ACC112 (cell line): Measurements from ENCODE around the gene XIRP1.

ENCODE experiments used
- H2AFZ ChIP-seq: fragments of 200-600 bp; sonication (generic); one replicate; pipeline ENCODE4 v1.6.0; 2017; ENCODE audit warnings: antibody characterized with exemption, low read length; ENCODE audit not compliant: unreplicated experiment
- H3K27ac ChIP-seq: fragments of 200-600 bp; sonication (generic); 2 replicates; pipeline ENCODE4 v1.5.1; 2014; ENCODE audit warnings: low read depth, mild to moderate bottlenecking, antibody characterized with exemption, low read length, moderate library complexity
- H3K27me3 ChIP-seq: fragments of 200-600 bp; sonication (generic); 2 replicates; pipeline ENCODE4 v1.6.1; 2014; ENCODE audit warnings: mild to moderate bottlenecking, antibody characterized with exemption, low read length, moderate library complexity, mixed read lengths; ENCODE audit not compliant: insufficient read depth
- H3K36me3 ChIP-seq: fragments of 200-600 bp; sonication (generic); 2 replicates; pipeline ENCODE4 v1.6.1; 2016; ENCODE audit warnings: mild to moderate bottlenecking, antibody characterized with exemption, low read length, moderate library complexity, mixed read lengths; ENCODE audit not compliant: insufficient read depth
- H3K4me1 ChIP-seq: fragments of 200-600 bp; sonication (generic); one replicate; pipeline ENCODE4 v1.6.1; 2016; ENCODE audit warnings: low read length, mixed read lengths; ENCODE audit not compliant: insufficient read depth, unreplicated experiment, control insufficient read depth
- H3K4me3 ChIP-seq: fragments of 200-600 bp; sonication (generic); 2 replicates; pipeline ENCODE4 v1.5.1; 2014; ENCODE audit warnings: mild to moderate bottlenecking, low read depth, low read length
- H3K79me2 ChIP-seq: fragments of 200-600 bp; sonication (generic); one replicate; pipeline ENCODE4 v1.6.0; 2016; ENCODE audit warnings: low read length; ENCODE audit not compliant: control insufficient read depth, unreplicated experiment, insufficient read depth

The XIRP1 gene

DNA sequence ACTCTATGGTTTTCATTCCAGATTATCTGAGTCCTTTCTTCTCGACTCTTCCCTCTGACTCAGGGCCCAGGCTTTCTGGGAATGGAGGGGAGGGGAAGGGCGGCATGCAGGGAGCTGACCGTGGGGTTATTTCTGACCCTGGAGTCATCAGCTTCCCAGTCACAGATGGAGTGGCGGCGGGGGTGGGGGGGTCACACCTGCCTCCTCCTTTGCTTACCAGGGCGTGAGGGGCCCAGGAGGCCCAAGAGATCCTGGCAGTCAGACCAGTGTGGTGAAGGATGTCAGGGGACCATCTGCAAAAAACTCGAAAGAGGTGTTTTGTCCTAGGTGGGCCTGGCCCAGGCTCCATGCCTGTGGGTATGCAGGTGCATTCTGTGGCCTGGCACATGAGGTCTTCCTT, 996 bp upstream of the XIRP1 start:
- Histone ChIP-seq H3K36me3 (no peaks in the 10 kb centered on the region), H2AFZ (no peak overlapping the region), H3K27me3 (peaks cover 13% of the 10 kb centered on the region; the same call in 1 of the 2 replicates), H3K27ac (no peak overlapping the region), H3K4me1 (no peaks in the 10 kb centered on the region), H3K4me3 (no peak overlapping the region), H3K79me2 (no peaks in the 10 kb centered on the region)

GRCh38 chr3:39191773-39192172, 622 bp downstream of the XIRP1 start:
- no peak overlapping the region for H3K27ac ChIP-seq
- no peaks in the 10 kb centered on the region for H3K79me2 ChIP-seq
- H3K4me1 ChIP-seq, result no peaks in the 10 kb centered on the region
- H3K27me3 ChIP-seq, result peaks cover 6% of the 10 kb centered on the region; the same call in 1 of the 2 replicates
- no peak overlapping the region for H3K4me3 ChIP-seq
- H3K36me3 ChIP-seq, result no peaks in the 10 kb centered on the region
- H2AFZ ChIP-seq, result no peak overlapping the region

- no peak overlapping the region for H2AFZ ChIP-seq
- no peak overlapping the region for H3K27ac ChIP-seq
- H3K27me3 ChIP-seq, result 0 out of 2 replicates have a peak, but pooled peaks cover 4% of the 10 kb centered on the region
- H3K4me3 ChIP-seq, result no peak overlapping the region
- H3K79me2 ChIP-seq, result no peaks in the 10 kb centered on the region
- no peaks in the 10 kb centered on the region for H3K4me1 ChIP-seq
- no peaks in the 10 kb centered on the region for H3K36me3 ChIP-seq
Measured at GRCh38 chr3:39191111-39191510, 1.3 kb downstream of the XIRP1 start.

DNA sequence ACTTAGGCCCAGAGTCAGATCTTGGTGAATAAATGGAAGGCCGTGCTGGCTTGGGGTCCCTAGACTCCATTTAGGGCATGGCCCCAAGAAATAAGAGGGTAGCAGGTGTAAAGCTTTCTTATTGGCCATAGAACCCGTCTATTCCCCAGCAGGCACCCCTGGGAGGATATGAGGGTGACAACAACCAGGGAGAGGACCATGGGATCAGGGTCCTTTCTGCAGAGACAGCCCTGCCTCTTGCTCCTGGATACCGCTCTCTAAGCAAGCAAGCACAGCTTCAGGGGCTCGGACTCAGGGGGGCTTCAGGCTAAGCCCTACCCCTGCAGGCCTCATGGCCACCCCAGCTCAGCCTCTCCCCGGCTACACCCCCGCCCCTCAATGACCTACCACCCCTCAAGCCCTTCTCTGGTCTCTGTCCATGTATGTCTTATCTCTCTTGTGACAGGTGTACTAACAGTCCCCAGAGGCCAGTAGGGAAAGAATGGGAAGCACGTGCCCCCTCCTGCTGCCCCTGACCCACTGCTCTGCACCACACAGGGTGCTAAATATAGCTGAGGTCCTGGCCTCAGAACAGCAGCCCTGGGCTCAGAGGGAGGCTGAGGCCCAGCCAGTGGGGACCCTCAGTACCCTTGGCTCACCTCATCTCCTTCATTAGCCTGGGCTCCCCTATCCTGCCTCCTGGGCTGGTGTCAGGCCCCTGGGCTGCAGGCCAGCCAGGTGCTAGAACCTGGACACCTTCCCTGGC, 1.9 kb downstream of the XIRP1 start:
- H2AFZ ChIP-seq, result no peak overlapping the region
- H3K27ac ChIP-seq, result no peak overlapping the region
- H3K4me1 ChIP-seq, result no peaks in the 10 kb centered on the region
- H3K27me3 ChIP-seq, result 0 out of 2 replicates have a peak, but pooled peaks cover 4% of the 10 kb centered on the region
- no peaks in the 10 kb centered on the region for H3K36me3 ChIP-seq
- H3K4me3 ChIP-seq, result no peak overlapping the region
- H3K79me2 ChIP-seq, result no peaks in the 10 kb centered on the region

DNA sequence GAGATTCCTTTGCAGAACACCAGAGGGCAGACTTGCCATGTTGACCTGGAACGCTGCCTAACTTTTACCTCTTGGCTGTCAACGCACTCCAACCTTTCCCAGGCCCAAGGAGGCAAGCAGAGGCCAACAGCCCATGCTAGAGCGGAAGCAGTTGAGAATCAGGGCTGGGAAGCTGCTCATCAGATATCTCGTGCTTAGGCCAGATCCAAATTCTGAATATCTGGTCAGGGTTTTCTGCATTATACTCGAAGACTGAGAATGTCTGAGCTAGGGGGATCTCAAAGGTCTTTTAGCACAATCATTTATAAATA, 2.5 kb downstream of the XIRP1 start:
- no peak overlapping the region for H2AFZ ChIP-seq
- no peaks in the 10 kb centered on the region for H3K27me3 ChIP-seq
- no peaks in the 10 kb centered on the region for H3K4me1 ChIP-seq
- H3K27ac ChIP-seq, result no peak overlapping the region
- no peaks in the 10 kb centered on the region for H3K79me2 ChIP-seq
- H3K4me3 ChIP-seq, result no peak overlapping the region
- H3K36me3 ChIP-seq, result no peaks in the 10 kb centered on the region

- H3K27ac ChIP-seq, result no peak overlapping the region
- no peaks in the 10 kb centered on the region for H3K79me2 ChIP-seq
- no peaks in the 10 kb centered on the region for H3K4me1 ChIP-seq
- H3K4me3 ChIP-seq, result no peak overlapping the region
- no peak overlapping the region for H2AFZ ChIP-seq
- no peaks in the 10 kb centered on the region for H3K27me3 ChIP-seq
- no peaks in the 10 kb centered on the region for H3K36me3 ChIP-seq
Measured at GRCh38 chr3:39189150-39189958, 3.0 kb downstream of the XIRP1 start.

- no peaks in the 10 kb centered on the region for H3K27me3 ChIP-seq
- H3K4me1 ChIP-seq, result no peaks in the 10 kb centered on the region
- no peak overlapping the region for H2AFZ ChIP-seq
Measured at GRCh38 chr3:39188271-39189149, 3.9 kb downstream of the XIRP1 start.

GRCh38 chr3:39187372-39188155, 4.8 kb downstream of the XIRP1 start:
- H3K36me3 ChIP-seq, result no peaks in the 10 kb centered on the region
- no peak overlapping the region for H3K27ac ChIP-seq
- no peak overlapping the region for H2AFZ ChIP-seq
- H3K27me3 ChIP-seq, result no peaks in the 10 kb centered on the region
- H3K4me3 ChIP-seq, result no peak overlapping the region
- no peaks in the 10 kb centered on the region for H3K4me1 ChIP-seq
- H3K79me2 ChIP-seq, result no peaks in the 10 kb centered on the region

More at GRCh38 chr3:39188271-39189149, 3.9 kb downstream of the XIRP1 start:
- no peak overlapping the region for H3K4me3 ChIP-seq
- no peaks in the 10 kb centered on the region for H3K36me3 ChIP-seq
- no peaks in the 10 kb centered on the region for H3K79me2 ChIP-seq
- H3K27ac ChIP-seq, result no peak overlapping the region

DNA sequence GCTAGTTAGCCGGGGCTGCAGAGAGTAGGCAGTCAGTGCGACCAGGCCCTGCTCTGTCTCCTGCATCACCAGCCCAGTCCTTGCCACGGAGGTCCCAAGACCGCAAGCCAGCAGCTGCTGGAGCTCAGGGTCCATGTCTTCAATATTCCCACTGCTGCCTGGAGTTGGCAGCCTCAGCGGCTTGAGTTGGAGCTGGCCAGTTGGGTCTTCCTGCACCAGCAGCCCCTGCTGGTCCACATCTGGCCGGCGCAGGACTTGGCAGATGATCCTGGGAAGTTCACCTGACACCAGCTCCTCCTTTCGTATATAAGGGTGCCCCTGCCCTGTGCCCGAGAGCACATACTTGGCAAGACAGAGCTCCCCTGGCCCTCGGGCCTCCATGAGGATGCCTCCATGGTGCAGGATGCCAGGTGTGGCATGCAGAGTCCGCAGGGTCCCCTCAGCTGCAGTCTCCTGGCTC, 5.7 kb downstream of the XIRP1 start:
- no peaks in the 10 kb centered on the region for H3K36me3 ChIP-seq
- H3K27me3 ChIP-seq, result no peaks in the 10 kb centered on the region
- H3K4me3 ChIP-seq, result no peak overlapping the region
- H3K27ac ChIP-seq, result no peak overlapping the region
- H3K79me2 ChIP-seq, result no peaks in the 10 kb centered on the region
- no peak overlapping the region for H2AFZ ChIP-seq
- no peaks in the 10 kb centered on the region for H3K4me1 ChIP-seq
